Stimulated activated CD4-positive, alpha-beta T cell treated with anti-CD3 and anti-CD28 coated beads, Interleukin-2, amount 100 ng/mL, for 24 hours (primary cell): ENCODE results near the gene CAMTA1.

ENCODE experiments used
- DNase-seq, 2 donors: peaks; one replicate each; pipeline ENCODE4 v3.0.0-alpha.2; 2020

Gene CAMTA1

DNA sequence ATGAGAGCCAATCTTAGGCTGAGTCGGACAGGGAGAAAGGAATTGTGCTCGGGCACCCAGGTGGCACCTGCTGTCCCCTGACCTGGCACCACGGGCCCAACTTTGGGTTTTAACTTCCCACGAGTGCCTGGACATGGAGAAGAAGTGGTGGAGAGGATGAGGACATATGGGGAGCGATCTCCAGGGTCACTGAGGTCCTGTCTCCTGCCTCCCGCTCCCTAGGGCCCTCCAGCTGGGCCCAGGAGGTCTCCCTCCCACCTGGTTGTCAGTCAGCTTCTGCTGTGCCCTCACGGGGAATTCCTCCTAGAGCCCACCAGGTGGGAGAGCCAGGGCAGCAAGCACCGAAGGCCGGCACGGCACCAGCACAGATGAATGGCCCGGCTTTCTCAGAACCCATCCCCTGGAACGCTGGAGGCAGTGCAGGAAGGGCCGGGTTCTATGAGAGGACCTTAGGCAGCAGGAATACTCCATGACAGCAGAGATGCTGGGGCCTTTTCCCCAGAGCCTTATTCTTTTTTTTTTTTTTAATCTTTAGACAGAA, 435.5 kb downstream of the CAMTA1 start:
- no peak for DNase-seq

DNA sequence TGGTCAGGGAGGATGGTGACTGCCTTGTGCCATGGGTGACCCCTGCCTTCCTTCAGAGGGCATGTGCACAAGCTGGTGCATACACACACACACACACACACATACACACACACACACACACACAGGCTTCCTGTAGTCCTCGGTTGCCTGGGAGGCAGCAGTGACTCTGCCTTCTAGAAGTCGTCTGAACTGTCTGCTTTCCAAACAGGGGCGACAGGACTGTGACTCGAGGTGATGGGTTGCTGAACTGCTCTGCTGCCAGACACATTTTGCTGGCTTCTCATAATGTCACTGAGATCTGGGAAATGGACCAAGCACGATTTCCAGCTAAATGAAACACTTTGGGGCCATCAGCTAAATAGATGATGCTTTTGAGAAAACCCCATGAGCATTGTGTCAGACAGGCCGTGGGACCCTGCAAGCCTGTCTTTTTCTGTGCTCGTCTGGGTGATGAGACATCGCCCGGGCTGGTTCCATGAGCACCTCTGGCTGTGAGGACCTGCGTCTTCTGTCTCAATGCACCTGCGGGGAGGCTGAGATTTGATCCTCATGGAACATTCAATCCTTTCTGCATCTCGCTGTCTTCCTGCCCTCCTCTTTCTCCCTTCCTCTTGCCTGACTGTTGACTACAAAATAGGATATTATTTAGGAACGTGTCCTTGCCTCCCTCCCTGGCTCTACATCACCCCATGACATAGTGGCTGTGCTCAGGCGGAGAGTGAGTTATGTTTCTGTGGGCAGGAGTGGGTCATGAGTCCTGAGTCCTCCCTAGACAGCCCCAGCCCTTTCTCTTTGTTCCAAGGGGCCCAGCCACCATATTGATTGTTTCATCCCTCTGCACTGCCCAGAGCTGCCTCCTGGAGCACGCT, 436.8 kb downstream of the CAMTA1 start:
- DNase-seq: no peak

DNA sequence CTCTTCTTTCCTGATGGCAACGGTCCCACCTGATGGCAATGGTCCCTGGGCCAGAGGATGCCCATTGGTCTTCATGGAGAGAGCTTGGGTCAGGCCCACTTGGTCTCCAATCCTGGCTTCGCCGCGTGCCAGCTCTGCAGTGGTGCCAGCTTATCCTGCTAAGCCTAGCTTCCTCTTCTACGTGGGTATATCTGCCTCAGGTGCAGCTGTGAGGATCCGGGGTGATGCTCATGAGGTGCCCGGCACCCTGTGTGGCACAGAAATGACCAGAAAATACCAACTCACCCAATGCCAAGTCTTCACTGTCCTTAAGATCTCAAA, 437.4 kb downstream of the CAMTA1 start:
- no peak for DNase-seq

DNA sequence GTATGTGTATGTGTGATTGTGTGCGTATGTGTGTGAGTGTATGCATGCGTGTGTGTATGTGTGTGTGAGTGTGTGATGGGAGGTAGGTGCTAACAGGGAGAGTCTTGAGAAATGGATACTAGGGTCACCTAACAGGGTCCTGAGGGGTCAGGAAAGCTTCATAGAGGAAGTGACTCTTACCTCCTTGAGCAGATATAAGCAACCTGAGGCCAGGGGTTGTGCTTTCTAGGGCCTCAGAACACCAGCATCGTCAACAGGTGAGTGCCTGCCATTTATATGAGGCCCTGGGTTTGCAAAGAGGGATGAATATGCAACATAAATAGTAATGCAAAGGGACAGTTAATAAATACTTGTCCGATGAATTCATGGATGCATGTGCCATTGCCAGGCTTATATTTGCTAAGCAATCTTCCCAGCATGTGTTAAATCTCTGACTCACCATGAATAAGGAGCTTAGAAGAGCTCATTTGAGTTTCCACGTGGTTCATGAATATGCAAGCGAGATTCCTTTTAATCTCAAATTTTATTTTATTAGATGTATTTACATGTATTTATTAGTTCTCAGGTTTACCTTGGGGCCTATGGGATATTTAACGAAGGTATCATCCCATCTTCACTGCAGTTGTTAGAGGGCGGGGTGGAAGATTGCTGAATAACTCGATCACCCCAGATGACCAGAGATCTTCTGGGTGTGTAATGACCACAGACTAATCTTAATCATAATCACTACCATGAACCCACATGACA, 438.3 kb downstream of the CAMTA1 start:
- DNase-seq: no peak

DNA sequence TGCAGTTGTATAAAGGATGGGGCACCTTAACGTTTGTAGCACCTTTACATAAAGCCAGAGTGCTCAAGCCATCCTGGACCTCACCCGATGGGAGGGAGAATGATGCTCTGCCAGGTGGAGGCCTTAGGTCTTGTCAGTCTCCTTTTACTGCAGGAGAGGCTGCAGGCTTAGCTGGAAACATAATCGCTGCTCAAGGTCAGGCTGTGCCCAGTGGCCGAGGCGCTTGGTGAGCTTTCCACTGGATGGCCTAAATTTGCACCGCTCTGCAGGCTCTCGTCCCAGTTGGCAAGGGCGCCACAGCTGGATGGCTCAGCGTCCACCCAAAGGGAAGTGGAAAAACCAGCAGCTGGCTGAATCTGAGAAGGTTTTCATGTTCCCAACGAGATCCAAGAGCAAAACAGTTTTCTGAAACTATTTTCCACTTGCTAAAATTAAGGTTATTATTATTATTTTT, 438.9 kb downstream of the CAMTA1 start:
- no peak for DNase-seq

DNA sequence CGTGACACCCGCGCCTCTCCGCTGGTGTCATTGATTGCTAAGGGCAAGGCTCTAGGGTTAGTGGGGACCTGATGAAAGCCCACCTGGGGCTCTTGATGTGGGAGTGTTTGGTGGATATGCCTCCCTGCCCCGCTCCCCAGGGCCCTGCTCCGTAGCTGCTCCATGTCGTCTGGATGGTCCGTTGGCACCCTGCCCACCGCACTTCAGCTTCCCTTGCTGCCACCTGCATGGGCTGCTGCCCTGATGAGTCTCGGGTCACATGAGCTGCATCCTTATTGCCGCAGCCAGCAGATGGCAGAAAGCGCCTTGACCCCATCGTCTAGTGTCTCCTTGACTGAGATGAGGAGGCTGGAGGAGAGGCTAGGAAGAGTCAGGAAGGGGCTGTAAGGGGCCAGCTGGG, 439.4 kb downstream of the CAMTA1 start:
- no peak for DNase-seq

DNA sequence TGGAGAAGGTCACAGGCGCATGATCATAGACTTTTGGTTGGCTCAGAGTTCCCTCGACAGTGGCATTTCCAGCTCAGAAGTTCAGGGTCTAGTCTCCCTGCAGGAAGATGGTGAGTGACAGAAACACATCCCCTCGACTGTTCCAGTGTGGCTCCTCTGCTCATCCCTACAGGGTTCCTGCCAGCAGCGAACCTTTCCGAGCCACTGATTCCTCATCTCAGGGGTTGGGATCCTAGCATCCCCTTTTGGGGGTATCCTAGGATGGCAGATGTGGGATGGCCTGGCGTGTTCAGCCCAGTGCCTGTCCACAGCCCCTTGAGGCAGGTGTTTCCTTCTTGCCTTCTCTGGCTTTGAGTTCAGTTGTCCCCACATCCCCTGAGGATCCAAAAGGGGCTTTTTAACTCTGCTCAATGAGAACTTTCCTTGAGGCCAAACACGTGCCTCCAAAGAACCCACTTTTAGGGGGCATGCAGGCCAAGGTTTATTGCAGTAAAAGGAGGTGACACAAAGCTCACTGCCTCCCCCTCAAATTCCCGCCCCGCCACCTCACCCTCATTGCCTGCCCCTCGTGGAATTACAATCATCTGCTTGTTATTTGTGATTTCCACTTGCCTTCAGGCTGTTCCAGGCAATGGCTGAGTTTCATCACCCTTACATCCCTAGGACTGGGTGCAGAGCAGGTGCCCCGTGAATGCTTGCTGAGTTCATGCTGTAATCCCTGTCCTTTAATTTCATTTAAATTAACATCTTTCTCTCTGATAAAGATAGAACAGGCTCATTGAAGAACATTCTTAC, 440.7 kb downstream of the CAMTA1 start:
- no peak for DNase-seq

DNA sequence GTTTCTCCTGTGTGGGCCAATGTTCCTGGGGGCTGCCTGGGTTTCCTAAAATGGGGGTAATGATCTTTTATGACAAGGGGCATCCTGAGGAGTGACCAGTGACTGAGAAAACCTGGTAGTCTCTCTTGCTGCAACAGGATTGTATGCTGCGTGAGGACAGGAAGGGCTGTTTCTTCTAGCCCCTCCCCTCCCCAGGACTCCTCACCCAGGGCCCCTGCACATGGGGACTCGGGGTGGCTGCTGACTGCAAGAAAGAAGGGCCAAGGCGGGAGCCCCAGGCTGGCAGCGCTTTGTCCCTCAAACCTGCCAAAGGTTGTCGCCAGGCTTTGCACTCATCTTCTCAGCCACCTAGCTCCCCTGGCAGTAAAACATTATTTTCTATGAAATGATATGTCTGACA, 442.4 kb downstream of the CAMTA1 start:
- no peak for DNase-seq

DNA sequence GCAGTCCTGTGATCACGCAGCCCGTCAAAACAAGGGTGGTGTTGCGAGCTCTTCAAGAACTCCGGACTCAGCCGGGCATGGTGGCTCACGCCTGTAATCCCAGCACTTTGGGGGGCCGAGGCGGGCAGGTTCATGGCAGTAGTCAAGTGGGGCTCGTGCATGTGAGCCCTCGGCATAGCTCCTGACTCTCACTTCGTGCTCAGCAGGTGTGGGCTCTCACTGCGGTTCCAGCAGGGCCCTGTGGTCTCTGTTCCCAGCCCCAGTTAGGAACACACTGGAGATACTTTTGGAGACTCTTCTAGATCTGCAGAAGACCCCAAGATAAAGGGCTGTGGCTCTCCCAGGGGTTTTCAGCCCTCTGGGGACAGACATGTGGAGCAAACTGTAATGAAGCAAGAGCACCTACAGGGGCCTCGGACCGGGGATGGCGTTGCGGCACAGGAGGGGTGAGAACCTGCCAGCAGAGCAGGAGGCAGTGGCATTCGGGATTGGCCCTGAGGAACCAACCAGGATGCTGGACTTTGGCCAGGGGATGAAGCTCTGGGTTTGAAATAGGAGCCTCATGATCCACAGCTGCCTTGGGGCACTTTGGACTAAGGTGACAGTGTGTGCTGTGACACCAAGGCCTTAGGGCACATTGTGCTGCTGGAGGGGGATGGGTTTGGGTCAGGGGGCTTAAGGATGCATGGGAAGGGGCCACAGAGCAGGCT, 443.2 kb downstream of the CAMTA1 start:
- no peak for DNase-seq

DNA sequence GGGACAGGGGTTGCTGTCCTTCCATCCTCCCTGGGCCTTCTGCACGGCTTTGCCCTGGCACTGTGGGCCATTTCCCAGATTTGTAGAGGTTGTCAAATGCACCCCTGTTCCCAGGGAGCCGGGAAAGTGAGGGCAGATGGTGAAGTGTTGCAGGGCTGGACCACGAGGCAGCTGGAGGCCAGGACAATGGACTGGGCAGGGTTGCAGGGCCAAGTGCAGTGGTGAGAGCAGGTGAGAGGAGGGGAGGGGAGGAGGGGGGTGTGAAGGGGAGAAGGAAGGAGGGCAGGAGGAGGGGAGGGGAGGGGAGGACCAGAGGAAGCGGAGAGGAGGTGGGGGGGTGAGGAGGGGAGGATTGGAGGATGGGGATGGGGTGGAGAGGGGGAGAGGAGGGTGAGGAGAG, 443.9 kb downstream of the CAMTA1 start:
- no peak for DNase-seq

DNA sequence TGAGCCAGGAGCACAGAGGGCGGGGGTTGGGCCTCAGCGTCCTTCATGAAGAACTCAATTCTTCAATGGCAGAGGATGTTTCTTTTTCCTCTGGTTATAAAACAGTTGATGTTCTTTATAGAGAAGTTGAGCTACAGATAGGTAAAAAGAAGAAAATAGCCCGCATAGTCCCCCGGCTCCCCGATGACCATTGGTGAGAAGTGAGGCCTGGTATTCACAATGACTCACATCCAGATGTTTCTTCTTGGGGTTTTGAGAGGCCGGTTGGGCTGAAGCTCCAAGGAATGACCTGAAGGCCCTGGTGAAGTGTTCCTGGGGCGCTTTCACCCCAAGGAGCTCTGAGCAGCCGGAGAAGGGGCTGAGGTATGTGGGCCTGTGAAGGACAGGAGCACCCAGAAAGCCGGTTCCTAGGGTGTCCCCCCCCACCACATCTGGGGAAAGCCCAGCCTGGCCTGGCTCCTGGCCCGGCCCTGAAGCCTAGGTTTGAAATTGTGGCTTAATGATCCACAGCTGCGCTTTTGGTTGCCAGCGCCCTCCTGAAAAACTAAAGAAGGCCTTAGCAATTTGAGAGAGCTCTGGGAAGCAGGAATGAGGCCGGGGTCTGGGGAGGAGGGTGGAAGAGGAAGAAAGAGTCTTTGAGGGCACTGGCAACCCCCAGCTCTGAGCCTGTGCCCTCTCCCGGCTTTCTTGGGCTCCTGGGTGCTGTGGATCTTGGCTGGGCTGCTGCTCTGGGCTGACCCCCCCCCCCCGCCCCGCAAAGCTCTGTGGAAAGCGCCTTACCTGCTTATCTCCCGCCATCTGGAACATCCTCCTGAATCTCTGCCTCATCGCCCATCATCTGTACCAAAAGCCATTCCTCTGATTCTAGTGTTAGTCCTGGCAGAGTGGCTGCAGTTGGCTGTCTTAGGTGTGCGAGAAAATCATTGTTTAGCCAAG, 444.7 kb downstream of the CAMTA1 start:
- no peak for DNase-seq

DNA sequence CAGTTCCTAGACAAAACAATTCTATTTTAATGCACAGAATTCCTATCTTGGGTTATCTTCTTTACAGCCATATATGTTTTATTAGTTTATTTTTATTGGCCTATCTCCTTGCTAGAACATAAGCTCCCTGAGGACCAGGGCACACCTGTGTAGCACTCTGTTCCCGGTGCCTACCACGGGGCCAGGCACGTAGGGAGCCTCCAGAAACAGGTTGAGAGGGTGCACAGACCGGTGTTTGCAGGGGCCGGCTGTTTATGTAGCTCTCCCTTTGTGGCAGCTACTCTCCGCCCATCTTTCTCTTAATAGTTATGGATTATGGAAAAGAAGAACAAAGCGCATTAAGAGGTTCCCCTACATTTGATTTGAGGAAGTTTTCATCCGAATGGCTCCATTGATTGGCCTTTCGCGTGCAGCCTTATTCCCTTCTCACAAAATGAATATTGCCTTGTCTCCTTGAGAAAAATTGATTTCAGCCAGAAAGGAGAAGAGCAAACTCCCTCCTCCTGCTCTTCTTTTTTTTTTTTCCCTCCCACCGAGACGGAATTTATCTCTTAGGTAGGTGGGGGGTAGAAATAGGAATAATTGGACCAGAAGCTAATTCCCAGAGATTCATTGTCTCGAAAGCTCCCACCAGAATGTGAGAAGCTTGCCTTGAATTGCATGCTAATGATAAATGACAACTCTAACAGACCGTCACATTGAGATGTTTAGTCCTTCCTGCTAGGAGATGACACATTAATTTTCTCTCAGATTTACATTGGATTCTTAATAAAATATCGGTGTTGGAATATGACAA, 447.4 kb downstream of the CAMTA1 start:
- no peak for DNase-seq

DNA sequence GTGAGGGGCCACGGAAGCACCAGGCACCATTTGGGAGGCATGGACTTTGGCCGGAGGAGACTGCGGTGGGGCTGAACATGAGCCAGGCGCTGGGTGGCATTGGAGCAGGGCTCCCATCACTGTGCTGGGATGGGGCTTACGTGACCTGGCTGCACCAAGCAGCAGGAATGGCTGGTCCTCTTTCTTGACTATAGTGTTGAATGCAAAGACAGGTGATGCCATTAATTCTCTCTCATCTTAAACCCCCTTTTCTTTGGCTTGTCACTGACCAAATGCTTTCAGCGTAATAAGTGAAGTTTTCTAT, 447.9 kb downstream of the CAMTA1 start:
- DNase-seq: no peak

DNA sequence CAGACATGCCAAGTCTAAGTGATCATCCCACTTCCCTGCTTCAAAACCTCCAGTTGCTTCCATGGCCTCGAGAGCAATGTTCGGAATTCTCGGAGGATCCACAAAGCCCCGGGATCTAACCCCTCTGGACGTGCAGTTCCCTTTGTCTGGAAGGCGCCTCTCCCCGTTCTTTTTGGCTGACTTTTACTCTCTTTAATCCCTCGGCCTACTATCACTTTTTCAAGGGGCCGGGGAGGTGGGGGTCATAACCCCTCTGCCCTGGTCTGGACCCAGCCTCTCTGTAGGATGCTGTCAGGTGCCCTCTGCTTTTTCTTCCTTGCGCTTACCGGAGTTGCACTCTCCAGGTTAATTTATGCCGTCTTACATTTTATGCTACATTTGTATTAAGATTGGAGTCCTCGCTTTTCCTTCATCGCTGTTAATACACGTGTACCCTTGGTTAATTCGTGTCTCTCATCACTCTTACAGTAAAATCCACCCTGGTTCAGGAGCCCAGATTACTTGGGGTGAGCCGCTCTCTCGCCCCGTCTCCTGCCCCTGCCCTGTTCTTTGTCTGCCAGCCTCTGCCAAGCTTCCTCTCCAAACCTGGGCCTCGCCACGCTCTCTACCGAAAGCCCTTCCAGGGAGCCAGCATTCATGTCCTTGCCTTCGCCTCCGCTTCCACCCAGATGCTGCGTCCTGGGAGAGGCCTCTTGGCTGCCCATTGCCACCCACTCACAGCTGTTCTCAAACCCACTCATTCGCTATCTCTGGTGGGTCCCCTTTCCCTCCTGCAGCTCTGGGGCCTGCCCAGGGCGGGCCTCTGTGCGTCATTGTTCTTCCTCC, 448.6 kb downstream of the CAMTA1 start:
- DNase-seq: no peak

DNA sequence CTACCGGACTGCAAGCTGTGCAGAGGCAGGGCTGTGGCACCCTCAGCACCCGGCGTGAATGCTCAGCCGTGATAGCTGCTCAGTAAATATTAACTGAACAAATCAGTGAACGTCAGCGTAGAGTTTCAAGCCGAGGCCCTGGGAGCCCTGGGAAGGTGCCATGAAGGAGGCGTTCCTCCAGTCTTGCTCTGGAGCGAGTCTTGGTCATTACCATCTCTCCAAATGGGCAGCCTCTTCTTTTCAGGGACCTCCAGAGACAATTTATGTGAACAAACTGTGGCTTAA, 449.2 kb downstream of the CAMTA1 start:
- DNase-seq: no peak

DNA sequence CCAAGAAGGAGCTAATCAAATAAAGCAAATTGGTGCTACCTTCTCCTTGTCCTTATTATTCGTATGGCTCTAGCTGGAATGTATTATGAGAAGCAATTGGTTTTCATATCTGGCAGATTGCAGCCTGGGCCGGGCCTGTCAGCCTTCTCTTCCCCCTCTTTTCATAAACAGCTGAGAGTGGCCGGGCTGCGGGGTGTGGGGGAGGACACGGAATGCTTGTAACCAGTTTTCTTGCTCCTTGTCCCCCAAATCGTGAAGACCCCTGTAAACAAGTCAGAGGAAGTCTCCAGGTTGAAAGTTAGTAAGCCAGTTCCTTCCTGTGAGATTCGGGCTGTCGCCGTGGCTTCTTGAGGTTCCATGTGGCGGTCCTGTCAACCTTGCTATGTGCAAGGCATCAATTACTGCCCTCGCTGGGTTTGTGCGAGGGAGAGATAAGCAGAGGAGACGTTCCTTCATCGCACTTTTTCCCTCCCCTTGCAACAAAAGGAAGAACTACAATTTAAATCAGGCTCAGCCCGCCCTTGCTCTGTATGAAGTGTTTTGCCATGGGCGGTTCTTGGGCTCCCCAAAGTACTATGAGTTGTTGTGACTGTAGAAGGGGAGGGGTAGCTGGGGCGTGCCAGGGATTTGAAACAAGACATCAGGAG, 450.7 kb downstream of the CAMTA1 start:
- no peak for DNase-seq

DNA sequence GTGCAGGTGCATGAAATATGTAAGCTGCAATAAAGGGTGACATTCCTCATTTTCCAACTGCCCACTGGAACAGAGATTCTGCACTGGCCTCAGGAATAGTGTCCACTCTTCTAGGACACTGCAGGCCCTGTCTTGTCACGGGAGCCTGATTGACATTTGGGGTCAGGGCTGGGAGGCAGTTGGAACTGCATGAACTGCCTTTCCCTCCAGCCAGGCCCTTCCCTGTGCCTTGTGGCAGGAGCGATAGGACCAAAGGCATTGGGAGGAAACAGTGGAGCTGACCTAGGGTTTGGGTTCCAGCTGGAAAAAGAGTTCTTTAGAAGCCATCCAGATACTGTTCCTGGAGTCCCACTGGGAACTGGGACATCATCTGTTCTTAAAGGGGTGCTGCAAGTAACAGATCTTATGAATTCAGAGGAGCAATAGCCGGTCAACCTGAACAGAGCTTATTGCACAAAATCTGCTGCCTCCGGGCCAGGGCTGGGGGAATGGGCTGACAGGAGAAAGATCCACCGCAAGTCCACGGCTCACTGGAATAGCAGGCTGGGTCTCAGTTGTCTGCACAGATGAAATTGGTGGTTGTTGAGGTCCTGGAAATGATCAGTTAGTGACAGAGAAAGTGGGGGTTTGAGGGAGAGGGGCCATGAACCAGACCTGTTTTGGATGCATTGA, 451.7 kb downstream of the CAMTA1 start:
- no peak for DNase-seq

DNA sequence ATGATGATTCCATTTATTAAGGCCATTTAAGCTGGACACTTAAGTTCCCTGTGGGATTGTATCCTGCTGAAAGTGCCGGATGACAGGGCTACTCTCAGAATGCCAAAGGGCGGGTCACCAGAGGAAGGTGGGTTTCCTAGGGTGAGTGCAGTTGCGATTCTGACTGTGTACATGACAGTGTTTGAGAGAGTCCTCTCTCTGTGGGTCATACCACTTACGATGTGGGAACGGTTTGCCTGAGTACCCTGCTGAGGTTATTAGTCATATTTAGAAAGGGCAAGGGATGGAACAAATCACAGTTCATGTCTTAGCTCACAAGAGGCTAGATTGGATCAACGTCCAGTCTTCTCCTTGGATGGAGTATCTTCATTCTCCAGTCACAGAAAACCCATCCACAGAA, 461.9 kb downstream of the CAMTA1 start:
- DNase-seq: no peak
